Left hindlimb (tissue), 1 donor: Measurements from ENCODE around the gene ITGA1.
"Not testable (repeated sequence)": the region's sequence is repeated elsewhere in the genome, so short reads cannot be mapped to it uniquely, and the experiment has no call there.

ENCODE experiments used
- DNase-seq: peaks from one replicate; pipeline ENCODE4 v3.0.0-alpha.2; 2018

Gene ITGA1

DNA sequence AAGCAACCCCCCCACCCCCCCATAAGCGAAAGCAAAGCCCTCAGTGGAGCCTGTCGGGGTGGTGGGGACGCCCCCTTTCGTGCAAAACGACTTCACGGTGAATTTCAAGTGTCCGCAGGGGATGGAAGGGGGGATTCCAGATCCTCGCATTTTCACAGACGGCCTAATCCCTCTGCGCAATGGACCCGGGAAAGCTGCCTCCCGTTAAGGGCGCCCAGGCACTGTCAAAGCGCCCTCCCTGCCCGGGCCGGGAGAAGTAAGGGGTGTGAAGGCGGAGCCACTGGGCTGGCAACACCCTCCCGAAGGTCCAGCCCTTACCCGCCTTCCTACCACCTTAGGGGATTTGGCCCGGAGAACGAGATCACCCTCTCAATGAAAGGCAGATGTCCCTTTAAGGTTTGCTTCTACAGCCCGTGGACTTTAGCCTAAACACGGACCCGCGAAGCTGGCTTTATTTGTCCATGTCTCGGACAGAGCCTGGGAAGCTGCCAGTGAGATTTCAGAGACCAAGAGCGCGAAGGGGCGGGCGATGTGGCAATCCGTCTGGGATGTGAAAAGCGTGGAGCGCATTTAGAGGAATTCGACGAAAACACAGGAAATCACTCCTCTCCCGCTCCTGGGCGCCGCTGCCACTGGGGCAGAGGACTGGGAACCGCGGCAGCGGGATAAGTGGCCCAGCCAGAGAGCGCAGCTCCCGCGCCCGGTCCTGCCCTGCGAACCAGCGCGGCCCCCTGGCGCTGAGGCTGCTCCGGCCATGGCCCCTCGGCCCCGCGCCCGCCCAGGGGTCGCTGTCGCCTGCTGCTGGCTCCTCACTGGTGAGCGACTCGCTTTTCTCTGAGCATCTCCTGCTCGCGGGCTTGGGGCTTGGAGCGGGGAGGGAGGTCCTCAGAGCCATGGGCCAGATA, at the start of gene ITGA1, which contains the start of gene PELO:
Gene ITGA1 (plus strand): TSS at position 317 of the 905 bp plus-strand sequence. CDS start 438 bp downstream, at position 755.
Gene PELO (plus strand): TSS at position 317 of the 905 bp plus-strand sequence. CDS start 12,479 bp downstream, outside the sequence.
- peak; percentile 79 for DNase-seq

DNA sequence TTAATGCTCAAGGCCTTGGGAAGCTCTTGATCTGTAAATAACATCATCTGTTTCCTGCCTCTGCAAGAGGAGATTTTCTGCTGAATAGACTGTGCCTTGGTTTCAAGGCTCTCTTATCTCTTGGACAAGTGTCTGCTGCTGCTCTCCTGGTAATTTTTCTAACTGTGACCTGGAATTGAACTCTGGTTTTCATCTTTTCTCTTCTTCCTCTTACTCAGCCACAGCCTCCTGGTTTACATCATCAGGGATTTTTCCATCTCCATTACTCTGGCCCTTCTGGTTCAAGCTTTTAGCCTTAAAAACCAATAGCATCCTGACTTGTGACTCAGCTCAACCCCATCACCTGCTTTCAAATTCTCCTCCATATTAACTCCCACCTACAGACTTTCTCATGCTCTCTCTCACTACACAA, 49.6 kb upstream of the ITGA1 start:
- no peak for DNase-seq

DNA sequence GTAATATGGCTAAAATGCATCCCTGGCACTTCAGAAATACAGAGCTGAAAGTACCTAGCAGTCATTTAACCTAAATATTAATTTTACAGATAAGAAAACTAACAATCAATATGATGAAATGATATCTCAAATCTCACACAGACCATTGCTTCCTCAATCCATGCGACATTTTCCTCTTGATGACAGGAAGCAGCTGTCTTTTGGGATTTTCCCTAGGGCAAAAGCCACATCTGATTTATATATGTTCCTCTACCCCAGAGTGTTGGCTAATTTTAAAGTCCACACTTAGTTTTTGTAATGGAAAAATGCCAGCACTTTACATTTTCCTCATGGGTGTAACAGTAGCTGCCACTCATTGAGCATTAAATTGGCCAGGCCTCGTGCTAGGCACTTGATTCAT, 47.7 kb upstream of the ITGA1 start:
- no peak for DNase-seq

DNA sequence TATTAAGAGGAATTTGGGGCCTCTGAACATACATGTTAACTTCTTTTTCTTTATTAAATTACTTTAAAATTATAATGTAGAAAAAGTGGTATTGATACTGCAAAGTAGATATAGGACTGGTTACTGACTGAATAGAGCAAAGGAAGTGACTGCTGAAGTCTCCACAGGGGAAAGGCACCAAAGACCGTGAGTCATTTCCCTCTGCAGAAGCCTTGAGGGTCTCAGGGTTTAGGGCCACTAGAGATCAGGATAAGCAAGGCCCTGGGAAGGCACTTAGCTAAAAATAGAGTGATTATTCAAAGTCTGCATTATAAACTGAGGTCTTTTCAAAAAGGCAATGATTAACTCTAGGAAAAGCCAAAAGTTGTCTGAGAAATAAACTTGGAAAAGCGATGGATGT, 44.7 kb upstream of the ITGA1 start:
- DNase-seq, result no peak

- no peak for DNase-seq
Measured at GRCh38 chr5:52743529-52743928, 44.2 kb upstream of the ITGA1 start.

- DNase-seq, result no peak
Measured at GRCh38 chr5:52743970-52744369, 43.7 kb upstream of the ITGA1 start.

DNA sequence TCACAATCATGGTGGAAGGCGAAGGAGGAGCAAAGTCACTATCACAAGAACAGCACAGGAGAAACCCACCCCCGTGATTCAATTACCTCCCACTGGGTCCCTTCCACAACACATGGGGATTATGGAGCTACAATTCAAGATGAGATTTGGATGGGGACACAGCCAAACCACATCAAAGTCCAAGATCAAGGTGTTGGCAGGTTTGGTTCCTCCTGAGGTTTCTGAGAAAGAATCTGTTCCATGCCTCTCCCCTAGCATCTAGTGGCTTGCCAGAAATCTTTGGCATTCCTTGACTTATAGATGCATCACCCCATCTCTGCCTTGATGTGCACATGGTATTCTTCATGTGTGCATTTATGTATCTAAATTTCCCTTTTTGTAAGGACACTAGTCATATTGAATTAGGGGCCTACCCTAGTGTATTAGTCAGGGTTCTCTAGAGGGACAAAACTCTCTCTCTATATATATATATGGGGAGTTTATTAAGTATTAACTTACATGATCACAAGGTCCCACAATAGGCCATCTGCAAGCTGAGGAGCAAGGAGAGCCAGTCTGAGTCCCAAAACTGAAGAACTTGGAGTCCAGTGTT, 42.8 kb upstream of the ITGA1 start:
- DNase-seq, result not testable (repeated sequence)

DNA sequence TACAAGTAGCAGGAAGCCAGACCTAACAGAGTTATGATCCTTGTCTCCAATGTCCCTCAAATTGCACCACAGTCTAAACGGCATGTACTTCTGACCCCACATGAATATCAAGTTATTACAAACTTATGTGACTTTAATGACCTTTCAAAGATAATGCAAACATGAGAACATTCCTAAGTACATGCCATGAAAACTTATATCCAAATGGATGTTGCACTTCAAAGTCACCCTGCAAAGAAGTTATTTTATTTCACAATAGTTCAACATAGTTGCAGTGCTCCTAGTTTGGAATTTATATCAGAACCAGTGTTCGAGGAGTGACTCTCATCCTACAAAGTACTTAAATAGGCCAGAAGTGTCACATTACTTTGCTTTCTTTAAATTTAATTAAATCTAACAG, 41.2 kb upstream of the ITGA1 start:
- DNase-seq, result no peak

DNA sequence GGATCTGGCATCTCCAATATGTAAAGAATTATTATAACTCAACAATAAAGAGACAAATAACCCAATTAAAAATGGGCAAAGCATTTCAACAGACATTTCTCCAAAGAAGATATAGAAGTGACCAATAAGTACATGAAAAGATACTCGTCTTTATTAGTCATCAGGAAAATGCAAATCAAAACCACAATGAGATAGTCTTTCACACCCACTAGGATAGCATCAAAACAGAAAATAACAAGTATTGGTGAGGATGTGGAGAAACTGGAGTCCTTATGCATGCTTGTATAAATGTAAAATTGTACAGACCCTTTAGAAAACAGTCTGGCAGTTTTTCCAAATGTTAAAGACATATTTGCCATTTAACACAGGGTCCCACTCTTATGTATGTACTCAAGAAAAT, 39.1 kb upstream of the ITGA1 start:
- no peak for DNase-seq

- DNase-seq, result no peak
Measured at GRCh38 chr5:52749666-52750065, 38.0 kb upstream of the ITGA1 start.

- no peak for DNase-seq
Measured at GRCh38 chr5:52751137-52751536, 36.6 kb upstream of the ITGA1 start.

- no peak for DNase-seq
Measured at GRCh38 chr5:52754051-52754450, 33.7 kb upstream of the ITGA1 start.

DNA sequence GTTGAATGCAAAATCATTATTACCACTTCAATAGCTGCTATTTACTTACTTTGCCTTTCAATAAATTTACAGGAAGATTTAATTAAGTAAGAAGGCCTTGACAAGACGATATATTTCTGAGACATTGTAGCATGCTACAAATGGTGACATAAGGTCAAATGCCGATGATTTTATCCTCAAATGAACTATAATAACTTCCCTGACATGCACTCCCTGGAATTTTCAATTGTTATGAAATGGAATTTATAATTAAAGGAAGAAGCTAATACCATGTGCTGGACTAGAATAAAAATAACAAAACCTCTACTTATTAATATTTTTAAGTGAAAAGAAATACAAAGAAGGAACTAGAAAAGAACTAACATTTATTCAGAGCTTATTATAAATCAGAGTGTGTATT, 30.2 kb upstream of the ITGA1 start:
- DNase-seq, result no peak

GRCh38 chr5:52758014-52758413, 29.7 kb upstream of the ITGA1 start:
- DNase-seq, result no peak

- DNase-seq, result no peak
Measured at GRCh38 chr5:52759331-52759730, 28.4 kb upstream of the ITGA1 start.

GRCh38 chr5:52760695-52761366, 26.9 kb upstream of the ITGA1 start:
- no peak for DNase-seq

GRCh38 chr5:52767217-52767743, 20.4 kb upstream of the ITGA1 start:
- no peak for DNase-seq

GRCh38 chr5:52767766-52768480, 19.8 kb upstream of the ITGA1 start:
- no peak for DNase-seq

- no peak for DNase-seq
Measured at GRCh38 chr5:52769061-52769460, 18.7 kb upstream of the ITGA1 start.

DNA sequence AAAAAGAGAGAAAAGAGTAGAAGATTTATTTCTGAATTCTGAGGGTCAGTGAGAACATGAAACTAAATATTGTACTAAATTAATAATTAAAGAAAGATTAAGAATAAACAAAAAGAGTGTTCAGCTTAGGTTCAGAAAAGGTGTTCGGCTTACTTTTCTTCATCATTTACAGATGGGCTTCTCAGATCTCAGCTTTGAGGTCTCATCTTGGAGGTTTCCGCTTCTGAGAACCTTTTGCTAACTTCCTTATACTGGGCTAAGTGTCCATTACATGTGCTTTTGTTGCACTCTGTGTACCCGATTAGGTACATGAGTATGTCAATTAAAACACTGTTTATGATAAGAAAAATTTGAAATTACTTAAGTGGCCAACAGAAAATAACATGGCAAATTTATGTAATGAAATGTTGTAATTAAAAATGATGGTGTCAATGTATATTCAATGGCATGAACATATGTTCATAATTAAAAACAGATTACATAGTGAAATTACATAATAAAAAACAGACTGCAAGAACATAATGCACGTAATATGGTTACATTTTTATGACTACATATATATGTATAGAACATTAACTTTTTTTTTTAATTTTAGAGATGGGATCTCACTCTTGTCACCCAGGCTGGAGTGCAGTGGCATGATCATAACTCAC, 17.3 kb upstream of the ITGA1 start:
- DNase-seq, result no peak

- no peak for DNase-seq
Measured at GRCh38 chr5:52771343-52772039, 16.2 kb upstream of the ITGA1 start.

- no peak for DNase-seq
Measured at GRCh38 chr5:52772668-52773067, 15.0 kb upstream of the ITGA1 start.
